HuH-7.5 (cell line): Measurements from ENCODE around the gene GLIPR2.
"Not testable (repeated sequence)": the region's sequence is repeated elsewhere in the genome, so short reads cannot be mapped to it uniquely, and the experiment has no call there.

Experiments used
- DNase-seq: peaks from one replicate; pipeline ENCODE4 v3.0.0; 2011; ENCODE audit warnings: low spot score

GLIPR2 gene

DNA sequence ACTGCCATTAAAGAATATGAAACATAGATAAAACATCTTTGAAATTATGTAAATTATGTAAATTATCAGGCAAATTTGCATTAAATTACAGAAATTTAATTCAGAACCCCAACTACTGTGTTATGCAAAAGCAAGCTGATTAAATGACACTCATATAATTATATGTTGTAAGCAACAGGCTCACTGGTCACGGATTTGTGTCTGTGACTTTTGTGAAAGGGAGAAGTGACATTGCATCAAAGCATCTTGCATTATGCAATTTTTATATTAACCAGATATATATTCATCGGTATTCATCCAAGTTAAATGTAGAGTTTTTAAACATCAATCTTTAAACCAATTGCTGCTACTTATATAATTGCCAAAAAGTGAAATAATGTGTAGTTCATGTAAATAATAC lies 13.0 kb upstream of the GLIPR2 start:
- no peak for DNase-seq

DNA sequence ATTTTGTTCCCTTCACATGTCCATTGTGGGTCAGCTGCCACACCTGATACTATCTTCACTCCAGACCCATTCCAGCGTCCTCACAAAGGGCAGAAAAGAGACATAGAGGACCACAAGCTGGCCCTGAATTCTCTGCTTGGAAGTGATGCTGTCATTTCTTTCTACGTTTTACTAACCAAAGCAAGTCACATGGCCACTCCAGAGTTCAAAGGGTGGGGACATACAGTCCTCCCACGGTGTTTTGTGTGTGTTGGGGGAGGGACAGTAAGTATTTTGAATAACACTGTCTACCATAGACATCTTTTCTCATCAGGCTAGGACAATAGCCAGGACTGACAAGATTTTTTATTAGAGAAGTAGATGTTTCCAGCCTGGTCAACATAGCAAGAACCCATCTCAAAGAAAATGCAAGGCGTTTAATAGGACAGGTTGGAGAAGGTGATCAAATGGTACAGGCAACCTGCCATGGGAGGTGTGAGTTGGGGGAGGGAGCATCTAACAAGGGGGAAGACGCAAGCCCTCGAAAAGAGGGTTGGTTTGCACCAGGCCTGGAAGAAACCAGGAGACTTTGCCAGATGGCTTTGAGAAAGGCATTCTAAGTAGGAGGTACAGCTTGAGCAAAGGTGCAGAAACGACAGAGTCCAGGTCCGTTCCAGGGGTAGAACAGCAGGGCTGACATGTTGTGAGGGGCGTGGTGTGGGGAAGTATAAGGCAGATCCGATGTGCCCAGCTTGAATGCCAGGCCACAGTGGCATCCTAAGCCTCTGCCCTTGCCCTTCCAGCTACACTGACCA lies 11.3 kb upstream of the GLIPR2 start:
- DNase-seq: no peak

DNA sequence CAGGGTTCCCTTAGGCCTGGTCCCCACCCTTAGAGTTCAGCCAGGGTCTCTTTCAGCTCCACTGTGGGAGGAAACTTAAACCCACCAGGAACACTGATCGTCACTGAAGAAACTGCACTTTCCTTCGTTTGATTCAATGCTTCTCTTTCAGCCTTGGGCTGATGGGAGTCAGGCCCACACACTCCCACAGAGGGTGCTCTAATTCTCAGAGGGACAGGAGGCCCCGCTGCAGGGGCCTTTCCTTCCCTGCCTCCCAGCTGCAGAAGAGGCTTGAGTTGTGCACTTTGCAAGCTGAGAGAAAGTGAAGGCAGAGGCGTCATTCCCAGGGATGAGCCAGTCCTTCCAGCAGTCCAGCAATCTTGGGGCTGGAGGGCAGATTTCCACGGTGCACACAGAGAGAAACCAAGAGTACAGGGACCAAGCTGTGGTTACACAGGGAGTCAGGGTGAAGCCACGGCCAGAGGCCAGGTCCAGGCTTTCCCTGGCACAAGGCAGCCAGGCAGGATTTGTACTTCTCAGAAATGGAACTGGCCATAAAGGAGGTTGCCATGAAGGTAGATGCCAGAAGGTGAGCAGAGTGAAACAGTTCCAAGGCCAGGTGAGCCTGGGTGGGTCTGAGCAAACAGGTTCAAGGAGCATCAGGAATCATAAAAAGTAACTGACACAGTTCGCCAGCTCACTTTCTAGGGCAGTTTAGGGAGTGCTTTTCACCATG lies 10.4 kb upstream of the GLIPR2 start:
- no peak for DNase-seq

GRCh38 chr9:36127652-36128244 lies 8.8 kb upstream of the GLIPR2 start:
- no peak for DNase-seq

DNA sequence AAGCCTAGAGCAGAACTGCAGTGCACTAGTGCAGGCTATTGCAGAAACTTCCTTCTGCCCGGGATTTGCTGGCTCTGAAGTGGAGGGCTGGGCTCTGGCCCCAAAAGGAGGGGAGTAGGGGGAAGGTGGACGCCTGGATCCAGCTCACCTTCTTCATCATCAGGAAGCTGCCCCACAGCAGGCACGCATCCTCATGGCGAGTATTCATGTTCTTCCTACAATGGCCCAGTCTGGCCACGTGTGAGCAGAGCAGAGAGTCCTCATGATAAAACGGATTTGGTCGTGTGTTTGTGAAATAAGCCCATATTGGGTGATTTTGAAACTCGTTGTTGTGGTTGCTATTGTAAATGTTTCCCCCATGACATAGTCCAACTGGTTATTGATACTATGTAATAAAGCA lies 8.2 kb upstream of the GLIPR2 start:
- DNase-seq: no peak

- DNase-seq: no peak
These were observed 7.4 kb upstream of the GLIPR2 start for GRCh38 chr9:36129139-36129538.

- DNase-seq: not testable (repeated sequence)
These were observed 4.9 kb upstream of the GLIPR2 start for GRCh38 chr9:36131666-36132065.

DNA sequence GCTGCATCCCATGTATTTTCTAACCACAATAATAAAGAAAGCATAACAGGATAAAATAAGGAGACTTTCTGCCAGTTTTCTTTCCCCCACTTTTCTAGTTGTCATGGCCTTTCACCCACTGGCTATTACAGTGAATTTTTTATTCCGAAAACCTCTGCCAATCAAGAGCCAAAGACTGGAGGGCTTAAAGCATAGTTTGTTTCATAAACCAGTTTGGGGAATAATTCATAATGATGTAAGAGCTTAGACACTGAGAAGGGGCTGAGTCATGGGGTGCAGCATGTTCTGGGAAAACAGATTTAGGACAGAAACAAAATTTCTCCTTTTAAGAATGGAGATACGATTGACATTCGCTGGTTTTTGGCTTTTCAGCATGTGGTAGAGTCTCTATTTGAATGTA lies 4.4 kb upstream of the GLIPR2 start:
- no peak for DNase-seq

DNA sequence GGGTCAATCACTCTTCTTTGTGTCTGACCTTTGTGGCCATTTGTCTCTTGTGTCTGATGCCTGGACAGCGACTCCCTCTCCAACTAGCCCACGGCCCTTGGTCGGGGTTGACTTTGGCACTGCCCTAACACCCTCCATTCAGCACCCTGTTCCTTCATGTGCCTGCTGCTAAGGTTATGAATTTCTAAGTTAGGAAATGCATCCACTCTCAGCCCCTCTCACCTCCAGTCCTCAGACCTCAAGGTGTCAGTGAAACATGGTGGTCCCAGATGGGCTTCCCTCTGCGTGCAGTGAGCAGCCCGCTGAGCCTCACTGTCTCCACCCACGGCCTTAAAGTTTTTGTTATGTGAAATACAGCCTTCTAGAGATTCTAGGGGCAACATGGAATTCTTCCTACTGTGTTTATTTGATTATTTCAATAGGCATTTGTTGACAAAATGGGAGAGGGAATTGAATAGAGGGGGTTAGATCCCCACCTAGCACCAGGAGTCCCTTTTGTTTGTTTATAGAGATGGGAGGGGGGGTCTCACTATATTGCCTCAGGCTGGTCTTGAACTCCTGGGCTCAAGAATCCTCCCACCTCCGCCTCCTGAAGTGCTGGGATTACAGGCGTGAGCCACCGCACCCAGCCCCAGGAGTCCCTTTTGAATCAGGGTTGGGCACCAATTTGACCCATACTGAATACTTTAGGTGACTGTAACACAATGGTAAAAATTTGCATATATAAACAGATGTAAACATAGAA lies 1.6 kb upstream of the GLIPR2 start:
- DNase-seq: no peak

DNA sequence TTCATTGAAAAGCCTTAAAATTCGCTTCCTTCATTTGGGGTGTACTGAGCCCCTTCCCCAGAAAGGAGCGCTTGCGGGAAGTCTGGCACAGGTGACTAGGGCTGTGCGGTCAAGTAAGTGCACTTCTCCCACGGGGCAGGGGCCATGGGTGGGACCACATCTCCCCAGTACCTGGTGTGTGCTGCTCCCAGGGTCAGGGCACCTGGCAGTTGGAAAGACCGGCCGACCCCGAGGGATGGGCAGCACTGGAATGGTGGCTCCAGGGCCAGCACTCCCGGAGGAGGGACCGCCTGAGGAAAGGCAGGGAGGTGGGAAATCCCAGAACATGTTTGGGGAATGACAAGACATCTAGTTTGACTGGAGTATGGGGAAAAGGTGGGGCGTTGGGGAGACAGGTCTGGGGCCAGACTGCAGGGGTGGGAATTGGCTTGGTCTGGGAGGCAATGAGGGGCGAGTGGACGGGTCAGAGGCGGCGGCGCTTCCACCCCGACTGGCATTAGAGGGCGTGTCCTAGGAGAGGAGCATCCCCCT lies 727 bp upstream of the GLIPR2 start:
- no peak for DNase-seq

DNA sequence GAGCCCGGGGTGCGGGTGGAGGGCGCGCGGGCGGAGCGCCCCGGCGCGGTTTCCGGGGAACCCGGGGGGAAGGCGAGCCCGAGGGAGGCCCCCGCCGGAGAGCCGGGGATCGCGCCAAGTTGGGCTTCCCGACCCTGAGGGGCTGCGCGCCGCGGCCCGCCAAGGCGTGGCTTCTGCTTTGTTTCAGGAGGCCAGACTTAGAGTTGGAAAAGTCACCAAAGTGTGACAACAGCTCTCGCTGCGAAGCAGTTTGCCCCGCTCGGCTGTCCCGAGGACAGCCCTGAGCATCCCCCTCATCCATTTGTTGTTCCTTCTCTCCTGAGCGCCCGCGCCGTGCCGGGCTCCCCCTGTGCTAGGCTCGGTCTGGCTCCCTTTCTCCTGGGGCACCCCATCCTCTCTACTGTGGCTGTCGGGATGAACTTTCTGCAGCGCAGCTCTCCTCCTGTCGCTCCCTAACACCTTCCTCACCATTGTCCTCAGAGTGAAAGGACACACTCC lies 410 bp downstream of the GLIPR2 start:
- DNase-seq: no peak

DNA sequence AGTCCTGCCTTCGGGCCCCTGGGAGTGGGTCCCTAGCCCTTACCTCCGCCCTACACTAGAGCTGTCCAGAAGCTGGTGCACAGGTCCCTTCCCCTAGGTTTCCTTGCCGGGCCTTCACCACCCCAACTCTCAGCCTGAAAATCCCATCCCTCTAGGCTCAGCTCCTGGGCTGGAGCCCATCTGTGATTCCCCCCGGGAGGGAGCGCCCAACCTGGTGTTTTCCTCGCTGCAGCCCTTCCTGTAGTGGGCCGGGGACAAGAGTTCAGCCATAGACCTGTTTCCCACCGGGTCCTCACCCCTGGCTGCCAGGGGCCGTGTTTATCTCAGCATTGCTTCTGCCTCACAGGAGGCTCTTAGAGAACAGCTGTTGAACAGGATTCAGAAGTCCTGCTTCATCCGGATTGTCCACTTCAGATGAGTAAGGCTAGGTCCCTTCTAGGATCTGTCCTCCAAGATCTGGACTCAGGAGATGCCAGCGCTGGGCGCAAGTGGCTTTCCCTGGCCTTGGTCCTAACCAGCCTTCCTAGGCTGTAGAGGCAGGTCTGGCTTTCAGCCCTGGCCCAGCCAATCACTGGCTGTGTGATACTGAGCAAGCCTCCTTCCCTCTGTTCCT lies 965 bp downstream of the GLIPR2 start:
- peak; percentile 40 for DNase-seq

DNA sequence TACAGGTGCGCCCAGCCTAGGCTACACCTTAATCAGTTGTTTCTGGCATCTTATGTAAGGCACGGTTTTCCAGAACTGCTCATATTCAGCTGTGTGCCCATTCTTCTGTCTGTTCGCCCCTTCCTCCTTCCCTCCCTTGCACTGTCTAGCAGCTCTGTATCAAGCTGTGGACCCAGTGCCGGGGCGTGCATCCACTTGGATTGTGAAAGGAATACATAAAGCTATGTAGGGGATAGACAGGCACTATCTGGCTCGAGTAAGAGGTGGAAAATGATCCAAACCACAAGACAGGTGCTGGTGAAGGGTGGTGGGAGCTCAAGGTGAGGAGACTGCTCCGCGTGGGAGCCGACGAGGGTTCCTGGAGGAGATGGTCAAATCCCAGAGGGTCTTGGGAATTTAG lies 2.0 kb downstream of the GLIPR2 start:
- DNase-seq: no peak

DNA sequence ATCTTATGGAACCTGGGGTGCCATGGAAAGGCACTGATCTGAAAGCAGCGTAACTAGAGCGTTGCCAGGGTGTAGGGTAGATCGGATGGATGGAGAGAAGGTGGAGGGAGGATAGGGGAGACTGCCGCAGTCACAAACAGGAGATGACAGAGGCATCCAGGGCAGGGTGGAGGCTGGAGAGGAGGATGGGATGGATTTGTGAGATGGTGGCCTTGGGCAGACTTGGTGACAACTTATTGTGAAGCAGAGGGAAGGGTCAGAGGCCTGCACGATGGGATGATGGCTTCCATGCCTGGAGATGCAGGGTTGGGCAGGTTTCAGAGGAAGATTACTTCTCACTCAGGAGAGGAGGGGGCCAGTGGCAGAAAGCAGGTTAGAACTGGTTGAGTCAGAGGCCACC lies 2.4 kb downstream of the GLIPR2 start:
- no peak for DNase-seq

DNA sequence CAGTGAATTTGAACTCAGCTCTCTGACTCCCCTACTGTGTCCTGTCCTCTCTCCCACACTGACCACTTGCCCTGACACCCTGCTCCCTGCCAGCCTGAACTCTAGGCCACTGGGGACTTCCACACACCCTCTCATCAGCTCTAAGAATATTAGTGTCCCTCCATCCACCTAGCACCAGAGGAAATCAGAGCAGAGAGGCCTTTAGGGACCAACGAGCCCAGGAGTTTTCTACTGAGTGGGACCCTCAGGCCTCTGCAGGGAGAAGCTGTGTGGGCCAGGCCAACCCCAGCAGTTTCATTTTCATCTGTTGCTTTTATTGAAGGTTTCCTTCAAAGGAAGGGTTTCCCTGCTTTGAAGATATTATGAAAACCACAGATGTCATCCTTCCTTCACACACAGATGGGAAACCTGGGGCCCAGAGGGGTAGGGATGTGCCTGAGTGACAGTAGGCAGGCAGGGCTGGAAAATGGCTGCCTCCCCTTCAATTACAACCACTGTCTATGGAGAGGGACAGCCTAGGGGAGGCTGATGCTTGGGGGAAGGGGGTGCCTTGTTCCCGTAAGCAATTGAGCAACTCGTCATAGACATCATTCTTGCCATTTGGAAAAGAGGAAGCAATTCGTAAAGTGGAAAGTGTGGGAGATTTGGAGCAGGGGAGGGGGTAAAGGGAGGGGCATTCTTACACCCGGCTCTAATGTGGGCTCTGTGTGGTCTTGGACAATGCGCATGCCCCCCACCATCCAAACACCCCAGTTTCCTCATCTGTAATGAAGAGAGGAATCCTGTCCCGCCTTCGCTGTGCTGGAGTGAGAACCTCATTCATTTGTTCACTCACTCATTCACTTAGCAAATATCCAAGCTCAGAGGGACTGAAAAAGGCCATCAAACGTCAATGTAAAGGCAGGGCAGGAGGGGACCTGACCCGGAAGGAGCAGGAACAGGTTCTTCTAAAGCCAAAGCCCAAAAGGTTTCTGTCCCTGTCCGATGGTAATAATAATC lies 3.9 kb downstream of the GLIPR2 start:
- no peak for DNase-seq

GRCh38 chr9:36141288-36141687 lies 4.8 kb downstream of the GLIPR2 start:
- DNase-seq: no peak

DNA sequence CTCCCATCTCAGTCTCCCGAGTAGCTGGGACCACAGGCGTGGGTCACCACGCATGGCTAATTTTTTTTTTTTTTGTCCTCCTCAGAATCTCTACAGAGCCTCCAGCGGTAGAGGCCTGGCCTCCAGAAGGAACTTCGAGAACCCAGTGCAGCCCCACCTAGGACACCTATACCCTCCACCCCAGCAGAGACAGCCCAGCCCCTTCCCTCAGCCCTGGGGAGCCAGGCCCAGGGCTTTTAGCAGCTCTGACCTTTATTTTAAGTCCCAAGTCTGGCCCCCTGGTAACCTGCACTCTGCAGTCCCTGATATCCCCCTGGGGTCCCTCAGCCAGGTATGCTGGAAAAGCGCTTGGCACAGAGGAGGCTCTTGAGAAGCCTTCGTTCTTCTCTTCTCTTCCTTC lies 5.2 kb downstream of the GLIPR2 start:
- DNase-seq: no peak

- no peak for DNase-seq
These were observed 6.1 kb downstream of the GLIPR2 start for GRCh38 chr9:36142510-36143244.

GRCh38 chr9:36143245-36143641 lies 6.7 kb downstream of the GLIPR2 start:
- no peak for DNase-seq
